Suppressor macrophage (primary cell): ENCODE data around the gene SLC38A10.

Experiments
- DNase-seq, 4 experiments: peaks; one replicate each; pipeline ENCODE4 v3.0.0-alpha.2; 2020 to 2022

The SLC38A10 gene

GRCh38 chr17:81228420-81228819 lies 66.7 kb downstream of the SLC38A10 start:
- peak; percentile 66 to 87 (median 80) for DNase-seq

- DNase-seq: peak in 2 of 4 experiments; percentile 31 to 49
Measured at GRCh38 chr17:81227630-81228029, 67.5 kb downstream of the SLC38A10 start.

GRCh38 chr17:81223762-81224130 lies 71.4 kb downstream of the SLC38A10 start:
- DNase-seq: peak; percentile 51 to 74 (median 68)

- DNase-seq: peak; percentile 99 to 100 (median 99)
Measured at GRCh38 chr17:81222906-81223761, 72.0 kb downstream of the SLC38A10 start, which contains the start of gene CEP131. Gene CEP131 (minus strand): TSS chr17:81222965. CDS start chr17:81220056, 2,909 bp downstream.

GRCh38 chr17:81222620-81222905 lies 72.5 kb downstream of the SLC38A10 start:
- DNase-seq: no peak

GRCh38 chr17:81221842-81222619 lies 73.1 kb downstream of the SLC38A10 start:
- no peak for DNase-seq

- no peak for DNase-seq
Measured at GRCh38 chr17:81221371-81221841, 73.7 kb downstream of the SLC38A10 start.

- DNase-seq: no peak
Measured at GRCh38 chr17:81219476-81220180, 75.5 kb downstream of the SLC38A10 start.

GRCh38 chr17:81218991-81219390 lies 76.1 kb downstream of the SLC38A10 start:
- no peak for DNase-seq

- DNase-seq: no peak
Measured at GRCh38 chr17:81218459-81218858, 76.6 kb downstream of the SLC38A10 start.

GRCh38 chr17:81217491-81217890 lies 77.6 kb downstream of the SLC38A10 start:
- no peak for DNase-seq

- no peak for DNase-seq
Measured at GRCh38 chr17:81213978-81214377, 81.1 kb downstream of the SLC38A10 start.

- no peak for DNase-seq
Measured at GRCh38 chr17:81212365-81212764, 82.7 kb downstream of the SLC38A10 start.

- peak in 3 of 4 experiments; percentile 19 to 44 (median 23) for DNase-seq
Measured at GRCh38 chr17:81210868-81211267, 84.2 kb downstream of the SLC38A10 start.

GRCh38 chr17:81210466-81210865 lies 84.6 kb downstream of the SLC38A10 start:
- no peak for DNase-seq

GRCh38 chr17:81209141-81209540 lies 86.0 kb downstream of the SLC38A10 start:
- DNase-seq: no peak

- DNase-seq: no peak
Measured at GRCh38 chr17:81208651-81209050, 86.5 kb downstream of the SLC38A10 start.

- peak in 1 of 4 experiments; percentile 23 for DNase-seq
Measured at GRCh38 chr17:81207610-81208581, 87.2 kb downstream of the SLC38A10 start.

GRCh38 chr17:81206657-81207056 lies 88.5 kb downstream of the SLC38A10 start:
- no peak for DNase-seq

GRCh38 chr17:81206166-81206565 lies 88.9 kb downstream of the SLC38A10 start:
- no peak for DNase-seq

- no peak for DNase-seq
Measured at GRCh38 chr17:81204578-81204977, 90.5 kb downstream of the SLC38A10 start.

GRCh38 chr17:81203136-81203535 lies 92.0 kb downstream of the SLC38A10 start:
- no peak for DNase-seq
